Erythroblast (primary cell): ENCODE measurements around the gene SKIC8.

Source experiments
- GATA1 ChIP-seq: IDR thresholded peaks from 2 replicates; pipeline ENCODE4 v1.6.1; 2011; ENCODE audit warnings: low read depth, mild to moderate bottlenecking, control low read depth, low read length, moderate library complexity
- POLR2A ChIP-seq: IDR thresholded peaks from 2 replicates; pipeline ENCODE4 v1.6.1; 2011; ENCODE audit warnings: mild to moderate bottlenecking, low read length

- TF ChIP-seq GATA1 (no peak), POLR2A (no peak)
Measured at GRCh38 chr15:78274994-78275393, 24.4 kb downstream of the SKIC8 start.
